NCI-H2081 treated with DMSO at 0.1 percent for 48 hours (cell line): ENCODE measurements around the gene NXPH2.

Experiments
- DNase-seq: peaks from one replicate; lab custom pipeline; 2025; lab: John Stamatoyannopoulos, UW

The NXPH2 gene

DNA sequence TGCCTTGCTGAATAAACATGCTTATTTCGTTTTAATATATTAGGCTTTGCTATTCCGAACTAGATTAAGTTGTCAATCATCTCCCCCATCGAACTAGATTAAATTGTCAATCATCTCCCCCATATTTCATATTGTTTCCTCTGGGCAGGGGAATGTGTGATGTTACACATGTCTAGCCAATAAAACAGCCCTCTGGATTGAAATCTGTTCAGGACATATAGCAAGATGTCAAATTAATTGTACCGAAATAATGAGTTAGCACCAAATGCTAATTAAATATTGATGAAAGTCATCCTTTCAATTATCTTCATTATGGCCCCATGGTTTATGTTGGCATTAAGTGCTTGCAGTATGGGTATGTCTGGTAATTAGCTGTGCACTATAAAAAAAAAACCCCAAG is 143.1 kb downstream of the NXPH2 start:
- DNase-seq, result no peak

DNA sequence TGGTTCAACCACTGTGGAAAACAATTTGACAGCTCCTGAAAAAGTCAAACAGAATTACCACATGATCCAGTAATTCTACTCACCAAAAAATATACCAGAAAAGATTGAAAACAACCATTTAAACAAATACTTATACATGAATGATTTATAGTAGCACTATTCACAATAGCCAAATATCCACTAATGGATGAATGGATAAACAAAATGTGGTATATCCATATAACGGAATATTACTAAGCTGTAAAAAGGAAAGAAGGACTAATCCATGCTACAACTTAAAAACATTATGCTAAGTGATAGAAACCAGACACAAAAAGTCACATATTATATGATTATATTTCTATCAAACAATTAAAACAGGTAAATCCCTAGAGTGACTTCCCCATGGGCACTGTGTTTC is 147.1 kb downstream of the NXPH2 start:
- no peak for DNase-seq

DNA sequence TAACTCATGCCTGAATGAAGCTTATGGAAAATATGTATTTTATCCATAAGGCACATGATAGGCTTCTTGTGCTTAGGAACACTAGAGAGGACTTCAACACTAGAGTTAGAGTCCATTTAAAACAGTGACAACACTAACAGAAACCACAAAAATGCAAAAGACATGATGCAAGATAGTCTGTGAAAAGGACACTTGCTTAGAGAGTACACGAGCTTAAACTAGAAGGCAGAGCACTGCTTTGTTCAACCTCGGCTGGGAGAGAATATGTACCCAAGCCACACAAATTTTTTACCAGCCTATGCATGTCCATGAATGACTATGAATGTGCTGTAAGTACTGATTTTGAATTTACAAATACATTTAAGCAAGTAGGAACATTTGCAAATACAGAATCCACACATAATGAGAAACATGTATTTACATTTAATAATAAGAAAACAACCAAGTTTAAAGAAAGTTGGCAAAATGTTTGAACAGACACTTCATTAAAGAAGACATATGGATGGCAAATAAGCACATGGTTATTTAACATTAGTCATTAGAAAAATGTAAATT is 148.0 kb downstream of the NXPH2 start:
- no peak for DNase-seq

DNA sequence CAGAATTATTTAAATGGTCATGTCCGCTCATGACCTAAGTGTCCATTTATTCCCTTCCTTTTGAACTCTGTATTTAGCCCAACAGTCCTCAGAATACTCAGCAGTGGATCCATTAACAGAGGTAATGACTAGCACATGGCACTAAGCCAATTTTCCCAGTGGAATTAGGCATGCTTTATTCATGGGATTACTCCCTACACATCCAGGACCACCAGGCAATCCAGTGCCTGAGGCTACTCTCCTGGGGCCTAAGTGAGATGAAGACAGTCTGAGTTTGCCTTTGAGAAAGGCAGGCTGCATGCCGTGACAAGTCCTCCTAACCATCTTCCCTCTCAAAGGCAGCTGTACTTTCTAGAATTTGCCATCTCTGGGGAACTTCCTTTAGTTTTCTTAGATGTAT is 150.0 kb downstream of the NXPH2 start:
- no peak for DNase-seq

DNA sequence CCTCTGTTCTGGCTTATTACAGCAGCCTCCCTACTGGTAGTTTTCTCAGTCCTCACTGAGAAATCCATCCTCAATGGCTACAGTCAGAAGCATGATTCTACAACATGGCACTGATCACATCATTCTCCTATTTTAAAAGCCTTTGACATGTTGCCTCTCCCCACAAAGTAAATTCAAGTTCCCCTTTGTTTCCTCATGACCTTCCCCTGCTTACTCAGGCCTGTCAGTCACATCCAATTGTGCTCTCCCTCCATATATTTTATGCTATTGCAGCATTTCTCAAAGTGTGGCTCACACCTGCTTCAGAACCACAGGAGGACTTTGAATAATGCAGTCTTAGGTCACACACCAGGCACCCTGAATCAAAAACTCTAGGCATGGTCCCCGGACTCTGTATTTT is 154.0 kb downstream of the NXPH2 start:
- no peak for DNase-seq

DNA sequence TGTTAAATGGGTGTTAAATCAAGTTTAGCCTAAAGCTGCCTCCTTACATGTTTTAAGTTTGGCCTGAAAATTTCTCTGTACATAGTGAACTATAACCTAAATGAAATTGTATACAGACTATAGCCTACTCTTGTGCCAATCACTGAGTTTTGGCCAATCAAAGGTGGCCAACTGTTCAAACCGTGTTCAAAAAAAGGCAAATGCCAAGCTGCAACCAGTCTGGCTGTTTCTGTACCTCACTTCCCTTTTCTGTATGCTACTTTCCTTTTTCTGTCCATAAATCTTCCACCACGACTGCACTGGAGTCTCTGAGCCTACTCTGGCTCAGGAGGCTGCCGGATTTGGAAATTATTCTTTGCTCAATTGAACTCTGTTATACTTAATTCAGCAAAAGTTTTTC is 157.6 kb downstream of the NXPH2 start:
- no peak for DNase-seq

DNA sequence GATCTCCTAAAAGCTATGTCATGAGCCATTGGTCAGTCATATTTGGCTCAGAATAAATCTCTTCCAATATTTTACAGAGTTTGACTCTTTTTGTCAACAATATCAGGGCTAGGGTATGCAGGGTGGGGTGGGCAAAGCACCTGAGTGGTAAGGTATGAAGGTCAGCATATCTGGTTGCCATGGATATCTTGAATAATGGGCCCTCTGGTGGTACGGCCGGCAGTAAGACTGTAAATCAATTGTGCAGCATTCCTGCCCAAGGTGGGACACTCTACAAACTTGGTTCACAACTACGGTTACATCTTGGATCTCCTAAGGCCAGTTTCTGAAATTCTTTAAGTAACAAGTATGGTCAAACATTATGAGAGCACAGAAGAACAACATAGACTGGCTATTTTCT is 159.1 kb downstream of the NXPH2 start:
- DNase-seq, result no peak

DNA sequence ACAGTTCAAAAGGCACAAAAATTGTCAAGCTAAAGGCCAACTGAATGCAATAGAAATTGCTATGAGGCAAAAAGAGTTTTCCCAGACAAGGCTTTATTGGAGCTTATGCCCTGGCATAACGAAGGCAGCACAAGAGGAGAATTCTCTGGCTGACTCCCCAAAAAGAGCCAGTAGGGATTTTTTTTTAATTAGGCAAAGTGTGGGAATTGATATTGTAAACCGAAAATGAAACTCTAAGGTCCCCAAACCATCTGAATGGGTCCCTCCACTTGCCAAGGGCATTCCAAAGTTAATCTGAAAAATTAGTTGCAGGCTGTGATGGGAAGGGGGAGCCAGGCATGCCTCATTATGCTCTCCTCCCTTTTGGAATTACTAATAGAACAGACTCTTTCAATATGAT is 159.8 kb downstream of the NXPH2 start:
- no peak for DNase-seq
